GM12872 (cell line): ENCODE results near the gene CELF2.

Source experiments
- TF ChIP-seq, protein P1 (sequence below): IDR thresholded peaks from 3 replicates; pipeline ENCODE4 v1.5.1; 2011; ENCODE audit warnings: low read depth, mild to moderate bottlenecking, low read length, moderate library complexity; ENCODE audit not compliant: insufficient read depth

Gene CELF2

GRCh38 chr10:11324761-11325321 is 307.2 kb downstream of the CELF2 start:
- TF ChIP-seq, protein P1, sequence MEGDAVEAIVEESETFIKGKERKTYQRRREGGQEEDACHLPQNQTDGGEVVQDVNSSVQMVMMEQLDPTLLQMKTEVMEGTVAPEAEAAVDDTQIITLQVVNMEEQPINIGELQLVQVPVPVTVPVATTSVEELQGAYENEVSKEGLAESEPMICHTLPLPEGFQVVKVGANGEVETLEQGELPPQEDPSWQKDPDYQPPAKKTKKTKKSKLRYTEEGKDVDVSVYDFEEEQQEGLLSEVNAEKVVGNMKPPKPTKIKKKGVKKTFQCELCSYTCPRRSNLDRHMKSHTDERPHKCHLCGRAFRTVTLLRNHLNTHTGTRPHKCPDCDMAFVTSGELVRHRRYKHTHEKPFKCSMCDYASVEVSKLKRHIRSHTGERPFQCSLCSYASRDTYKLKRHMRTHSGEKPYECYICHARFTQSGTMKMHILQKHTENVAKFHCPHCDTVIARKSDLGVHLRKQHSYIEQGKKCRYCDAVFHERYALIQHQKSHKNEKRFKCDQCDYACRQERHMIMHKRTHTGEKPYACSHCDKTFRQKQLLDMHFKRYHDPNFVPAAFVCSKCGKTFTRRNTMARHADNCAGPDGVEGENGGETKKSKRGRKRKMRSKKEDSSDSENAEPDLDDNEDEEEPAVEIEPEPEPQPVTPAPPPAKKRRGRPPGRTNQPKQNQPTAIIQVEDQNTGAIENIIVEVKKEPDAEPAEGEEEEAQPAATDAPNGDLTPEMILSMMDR, result no peak

- TF ChIP-seq, protein P1, result no peak
These were observed 308.1 kb downstream of the CELF2 start for GRCh38 chr10:11325817-11326216.

DNA sequence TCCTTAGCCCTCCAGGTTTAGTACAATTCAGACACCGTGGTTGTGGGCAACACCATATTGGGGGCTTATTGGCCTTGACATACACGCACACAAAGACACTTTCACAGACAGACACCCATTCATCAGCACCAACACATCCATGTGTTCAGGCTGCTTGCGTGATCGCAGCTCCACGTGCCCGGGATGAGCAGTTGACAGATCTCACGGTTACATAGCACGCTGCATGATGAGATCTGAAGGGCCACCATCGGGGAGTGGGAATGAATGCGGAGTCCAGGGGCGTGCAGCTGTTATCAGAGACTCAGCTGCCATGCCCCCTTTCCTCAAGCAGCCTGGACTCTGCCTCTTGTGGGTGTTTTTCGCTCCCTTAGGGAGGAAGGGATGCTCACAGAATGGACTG is 308.6 kb downstream of the CELF2 start:
- TF ChIP-seq, protein P1, result no peak

- TF ChIP-seq, protein P1, result no peak
These were observed 309.4 kb downstream of the CELF2 start for GRCh38 chr10:11326913-11327616.

- TF ChIP-seq, protein P1, result no peak
These were observed 310.8 kb downstream of the CELF2 start for GRCh38 chr10:11328264-11329061.

GRCh38 chr10:11329062-11329673 is 311.5 kb downstream of the CELF2 start:
- TF ChIP-seq, protein P1, result no peak
